OCI-LY3 (cell line): Measurements from ENCODE around the gene ARHGAP5.

Experiments
- H2AFZ ChIP-seq: fragments of 200-600, 300-600 bp; shearing (Covaris generic); 2 replicates; pipeline ENCODE4 v1.6.0; 2014; ENCODE audit warnings: antibody characterized with exemption, low read depth, low read length
- H3K27ac ChIP-seq: fragments of 200-600, 300-600 bp; sonication (generic); 2 replicates; pipeline ENCODE4 v1.5.1; 2014; ENCODE audit warnings: mild to moderate bottlenecking, low read length, moderate library complexity, mixed read lengths
- H3K27me3 ChIP-seq: fragments of 200-600, 300-600 bp; sonication (generic); 2 replicates; pipeline ENCODE4 v1.6.1; 2014; ENCODE audit warnings: low read depth, low read length, mixed read lengths
- H3K36me3 ChIP-seq: fragments of 200-600, 300-600 bp; sonication (generic); replicated peaks from 2 replicates; pipeline ENCODE3; 2014; ENCODE audit warnings: low read depth, low read length, mixed read lengths
- H3K4me1 ChIP-seq: fragments of 300-600, 200-600 bp; sonication (generic); 2 replicates; pipeline ENCODE4 v1.6.1; 2014; ENCODE audit warnings: low read length, mixed read lengths
- H3K4me2 ChIP-seq: fragments of 200-600, 300-600 bp; sonication (generic); 2 replicates; pipeline ENCODE4 v1.6.1; 2014; ENCODE audit warnings: low read length, mixed read lengths
- H3K4me3 ChIP-seq: fragments of 300-600, 200-600 bp; sonication (generic); 2 replicates; pipeline ENCODE4 v1.5.1; 2014; ENCODE audit warnings: antibody characterized with exemption, mild to moderate bottlenecking, low read length, moderate library complexity
- H3K79me2 ChIP-seq: fragments of 300-600, 200-600 bp; shearing (Covaris generic); 2 replicates; pipeline ENCODE4 v1.6.1; 2014; ENCODE audit warnings: mild to moderate bottlenecking, low read length, mixed read lengths
- H3K9ac ChIP-seq: fragments of 300-600, 200-600 bp; shearing (Covaris generic); 2 replicates; pipeline ENCODE4 v1.6.0; 2014; ENCODE audit warnings: mild to moderate bottlenecking, low read length, moderate library complexity
- H3K9me3 ChIP-seq: fragments of 200-600, 300-600 bp; shearing (Covaris generic); 2 replicates; pipeline ENCODE4 v1.6.1; 2014; ENCODE audit warnings: low read length, mixed read lengths; ENCODE audit not compliant: insufficient read depth
- H4K20me1 ChIP-seq: fragments of 200-600, 300-600 bp; sonication (generic); 2 replicates; pipeline ENCODE4 v1.6.1; 2016; ENCODE audit warnings: low read length, mixed read lengths; ENCODE audit not compliant: insufficient read depth
- CTCF ChIP-seq: fragments of 200-600, 300-600 bp; sonication (generic); IDR thresholded peaks from 2 replicates; pipeline ENCODE4 v1.5.1; 2014; ENCODE audit warnings: antibody characterized with exemption, low read length, low read depth
- EZH2phosphoT487 ChIP-seq: fragments of 200-600 bp; shearing (Covaris generic); IDR thresholded peaks from 2 replicates; pipeline ENCODE4 v1.6.1; 2018; ENCODE audit warnings: antibody characterized with exemption, mixed run types, low read depth

ARHGAP5 gene

GRCh38 chr14:32049361-32050088, 27.6 kb upstream of the ARHGAP5 start:
- H3K4me3 ChIP-seq, result peak overlapping the region; percentile 9
- no peak overlapping the region for H2AFZ ChIP-seq
- H3K9me3 ChIP-seq, result no peaks in the 10 kb centered on the region
- no peaks in the 10 kb centered on the region for H4K20me1 ChIP-seq
- H3K27me3 ChIP-seq, result peaks cover 14% of the 10 kb centered on the region
- H3K9ac ChIP-seq, result no peak overlapping the region
- H3K36me3 ChIP-seq, result no peaks in the 10 kb centered on the region
- peak overlapping the region; percentile 61 for H3K4me2 ChIP-seq
- H3K79me2 ChIP-seq, result no peaks in the 10 kb centered on the region
- no peak overlapping the region for H3K27ac ChIP-seq
- H3K4me1 ChIP-seq, result peaks cover 46% of the 10 kb centered on the region
- TF ChIP-seq EZH2phosphoT487, result no peak
- TF ChIP-seq CTCF, result no peak

DNA sequence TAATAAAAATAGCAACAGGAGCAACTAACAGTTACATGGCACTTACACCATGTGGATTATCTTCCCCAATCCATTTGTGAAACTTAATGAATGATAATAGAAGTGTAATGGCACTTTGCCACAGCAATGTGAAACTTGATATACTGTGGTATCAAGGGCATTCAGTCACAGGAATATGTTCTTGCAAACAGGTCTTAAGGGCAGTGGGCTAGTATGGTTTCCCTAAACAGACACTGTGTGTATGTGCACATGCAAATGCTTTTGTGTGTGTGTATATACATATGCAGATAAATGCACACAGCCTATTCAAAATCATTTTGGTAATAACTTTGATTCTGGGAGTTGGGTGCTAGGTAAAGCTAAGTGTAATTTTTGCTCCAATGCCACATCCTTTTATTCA, 26.2 kb upstream of the ARHGAP5 start:
- no peak for TF ChIP-seq CTCF
- no peak for TF ChIP-seq EZH2phosphoT487
- Histone ChIP-seq H3K36me3 (no peaks in the 10 kb centered on the region), H3K9ac (no peak overlapping the region), H2AFZ (no peak overlapping the region), H3K27me3 (peaks cover 3% of the 10 kb centered on the region; the same call in 1 of the 2 replicates), H3K79me2 (no peaks in the 10 kb centered on the region), H4K20me1 (no peaks in the 10 kb centered on the region), H3K27ac (no peak overlapping the region), H3K4me2 (no peak overlapping the region), H3K9me3 (no peaks in the 10 kb centered on the region), H3K4me3 (no peak overlapping the region), H3K4me1 (peaks cover 45% of the 10 kb centered on the region)

DNA sequence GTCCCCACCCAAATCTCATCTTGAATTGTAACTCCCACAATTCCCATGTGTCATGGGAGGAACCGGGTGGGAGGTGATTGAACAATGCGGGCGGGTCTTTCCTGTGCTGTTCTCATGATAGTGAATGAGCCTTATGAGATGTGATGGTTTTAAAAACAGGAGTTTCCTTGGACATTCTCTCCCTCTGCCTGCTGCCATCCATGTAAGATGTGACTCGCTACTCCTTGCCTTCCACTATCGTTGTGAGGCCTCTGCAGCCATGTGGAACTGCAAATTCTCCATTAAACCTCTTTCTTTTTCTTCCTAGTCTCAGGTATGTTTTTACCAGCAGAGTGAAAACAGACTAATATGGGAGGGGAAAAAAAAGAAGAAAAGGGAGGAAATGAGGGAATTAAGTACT, 22.6 kb upstream of the ARHGAP5 start:
- no peak overlapping the region for H3K27ac ChIP-seq
- peaks cover 18% of the 10 kb centered on the region for H3K4me1 ChIP-seq
- no peaks in the 10 kb centered on the region for H4K20me1 ChIP-seq
- no peaks in the 10 kb centered on the region for H3K27me3 ChIP-seq
- H3K4me2 ChIP-seq, result no peak overlapping the region
- H3K9ac ChIP-seq, result no peak overlapping the region
- no peaks in the 10 kb centered on the region for H3K79me2 ChIP-seq
- H2AFZ ChIP-seq, result no peak overlapping the region
- TF ChIP-seq EZH2phosphoT487 (no peak), CTCF (no peak)
- no peaks in the 10 kb centered on the region for H3K36me3 ChIP-seq
- no peak overlapping the region for H3K4me3 ChIP-seq
- no peaks in the 10 kb centered on the region for H3K9me3 ChIP-seq

DNA sequence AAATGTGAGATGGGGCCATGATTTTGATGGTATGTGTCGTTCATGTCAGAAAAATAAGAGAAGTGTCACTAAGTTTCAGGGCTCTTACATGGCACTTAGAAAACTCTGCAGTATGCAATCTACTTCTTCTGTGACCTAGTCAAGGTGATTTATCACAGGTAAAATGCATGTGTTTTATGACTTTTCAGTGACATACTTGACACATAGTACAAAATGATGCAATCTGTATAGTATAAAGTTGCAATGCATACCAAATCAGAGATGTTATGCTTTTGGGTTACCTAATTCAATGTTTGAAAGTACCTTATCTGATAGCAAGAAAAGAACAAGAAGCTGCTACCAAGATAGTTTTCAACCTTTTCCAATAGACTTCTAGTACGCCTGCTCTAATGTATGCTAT, 21.9 kb upstream of the ARHGAP5 start:
- H3K27ac ChIP-seq, result no peak overlapping the region
- H3K27me3 ChIP-seq, result no peaks in the 10 kb centered on the region
- H3K9ac ChIP-seq, result no peak overlapping the region
- H3K9me3 ChIP-seq, result no peaks in the 10 kb centered on the region
- no peak for TF ChIP-seq EZH2phosphoT487
- no peak for TF ChIP-seq CTCF
- H2AFZ ChIP-seq, result no peak overlapping the region
- H3K4me2 ChIP-seq, result no peak overlapping the region
- no peaks in the 10 kb centered on the region for H3K79me2 ChIP-seq
- H3K36me3 ChIP-seq, result no peaks in the 10 kb centered on the region
- H4K20me1 ChIP-seq, result no peaks in the 10 kb centered on the region
- H3K4me3 ChIP-seq, result no peak overlapping the region
- peaks cover 12% of the 10 kb centered on the region for H3K4me1 ChIP-seq
